OCI-LY7 (cell line): ENCODE data around the gene KRTAP10-12. TPM values are rescaled to one million over a fixed set of nuclear protein-coding genes. Genes with fewer than 3 reads are reported as not detected.

Experiments used
- BruUV-seq: library from RNA; stranded (reverse); fragments of 400-500 nt; replicated peaks from 2 replicates; lab custom pipeline; 2021; lab: Mats Ljungman, UMichigan
- CTCF ChIA-PET: fragments of 300-600 bp; sonication (Branson Sonifier 250); formaldehyde crosslinking; loops from one replicate; lab custom pipeline; 2022; ENCODE audit warnings: antibody characterized with exemption; ENCODE audit not compliant: unreplicated experiment; lab: Charles Lee
- POLR2A ChIA-PET: fragments of 300-600 bp; sonication (Branson Sonifier 250); formaldehyde crosslinking; loops from one replicate; lab custom pipeline; 2022; ENCODE audit warnings: antibody characterized with exemption; lab: Charles Lee
- DNase-seq: peaks from one replicate; pipeline ENCODE4 v3.0.0-alpha.2; 2015; ENCODE audit warnings: low spot score
- H2AFZ ChIP-seq: fragments of 200-600 bp; sonication (generic), shearing (Covaris generic); 2 replicates; pipeline ENCODE4 v1.6.1; 2014; ENCODE audit warnings: mild to moderate bottlenecking, antibody characterized with exemption, low read length, moderate library complexity
- H3K27ac ChIP-seq: fragments of 200-600 bp; sonication (generic); 2 replicates; pipeline ENCODE4 v1.5.1; 2014; ENCODE audit warnings: mixed run types, low read depth, mild to moderate bottlenecking, moderate library complexity, low read length, inconsistent platforms; ENCODE audit not compliant: poor library complexity, severe bottlenecking
- H3K36me3 ChIP-seq: fragments of 200-600 bp; sonication (generic); 2 replicates; pipeline ENCODE4 v1.6.1; 2014; ENCODE audit warnings: mild to moderate bottlenecking, antibody characterized with exemption, low read length, moderate library complexity, mixed read lengths; ENCODE audit not compliant: insufficient read depth
- H3K4me1 ChIP-seq: fragments of 200-600 bp; sonication (generic); 2 replicates; pipeline ENCODE4 v1.5.1; 2014; ENCODE audit warnings: mild to moderate bottlenecking, low read length; ENCODE audit not compliant: insufficient read depth, poor library complexity, severe bottlenecking
- H3K4me2 ChIP-seq: fragments of 200-600 bp; sonication (generic); 2 replicates; pipeline ENCODE4 v1.6.1; 2014; ENCODE audit warnings: mild to moderate bottlenecking, low read length
- H3K4me3 ChIP-seq: fragments of 200-600 bp; sonication (generic); 2 replicates; pipeline ENCODE4 v1.5.1; 2014; ENCODE audit warnings: mild to moderate bottlenecking, low read depth, low read length; ENCODE audit not compliant: poor library complexity, severe bottlenecking
- H3K79me2 ChIP-seq: fragments of 200-600 bp; sonication (generic); 2 replicates; pipeline ENCODE4 v1.6.1; 2016; ENCODE audit warnings: low read depth, mild to moderate bottlenecking, low read length, moderate library complexity, mixed read lengths; ENCODE audit not compliant: insufficient read depth
- H3K9me2 ChIP-seq: fragments of 200-600 bp; sonication (generic); 2 replicates; pipeline ENCODE4 v1.6.1; 2016; ENCODE audit warnings: mild to moderate bottlenecking, low read length, mixed read lengths; ENCODE audit not compliant: insufficient read depth
- H3K9me3 ChIP-seq: fragments of 200-600 bp; sonication (generic); 2 replicates; pipeline ENCODE4 v1.6.1; 2014; ENCODE audit warnings: mild to moderate bottlenecking, mixed run types, low read length, mixed read lengths
- H4K20me1 ChIP-seq: fragments of 200-600 bp; sonication (generic); 2 replicates; pipeline ENCODE4 v1.6.1; 2014; ENCODE audit warnings: mild to moderate bottlenecking, antibody characterized with exemption, low read length, moderate library complexity, mixed read lengths; ENCODE audit not compliant: insufficient read depth
- EZH2phosphoT487 ChIP-seq: fragments of 200-600 bp; sonication (generic); IDR thresholded peaks from 2 replicates; pipeline ENCODE4 v1.6.1; 2018; ENCODE audit warnings: low read depth, borderline replicate concordance, mild to moderate bottlenecking, mixed run types, antibody characterized with exemption, low read length, moderate library complexity, mixed read lengths
- intact Hi-C: fragments of 100-400 bp; cut with micrococcal nuclease; formaldehyde crosslinking; loops from one replicate; pipeline ENCODE4 v1.10.0; 2022; ENCODE audit not compliant: unreplicated experiment
- total RNA-seq, 2 experiments: library from RNA; depleted of rRNA in 1 of 2; stranded (reverse); fragments of >200 nt in 1 of 2; shearing (Covaris generic) in 1 of 2; gene quantifications; 2 replicates each; pipeline ENCODE4 v1.2.3, GENCODE V29; 2014 to 2022
- TF ChIP-seq, protein P1 (sequence below): fragments of 200-600 bp; sonication (generic); conservative IDR thresholded peaks from 2 replicates; pipeline ENCODE4 v1.5.1; 2014; ENCODE audit warnings: mild to moderate bottlenecking, antibody characterized with exemption, low read length, moderate library complexity, mixed read lengths

The KRTAP10-12 gene
- total RNA-seq, 2 experiments from 2014 or later, result not detected

DNA sequence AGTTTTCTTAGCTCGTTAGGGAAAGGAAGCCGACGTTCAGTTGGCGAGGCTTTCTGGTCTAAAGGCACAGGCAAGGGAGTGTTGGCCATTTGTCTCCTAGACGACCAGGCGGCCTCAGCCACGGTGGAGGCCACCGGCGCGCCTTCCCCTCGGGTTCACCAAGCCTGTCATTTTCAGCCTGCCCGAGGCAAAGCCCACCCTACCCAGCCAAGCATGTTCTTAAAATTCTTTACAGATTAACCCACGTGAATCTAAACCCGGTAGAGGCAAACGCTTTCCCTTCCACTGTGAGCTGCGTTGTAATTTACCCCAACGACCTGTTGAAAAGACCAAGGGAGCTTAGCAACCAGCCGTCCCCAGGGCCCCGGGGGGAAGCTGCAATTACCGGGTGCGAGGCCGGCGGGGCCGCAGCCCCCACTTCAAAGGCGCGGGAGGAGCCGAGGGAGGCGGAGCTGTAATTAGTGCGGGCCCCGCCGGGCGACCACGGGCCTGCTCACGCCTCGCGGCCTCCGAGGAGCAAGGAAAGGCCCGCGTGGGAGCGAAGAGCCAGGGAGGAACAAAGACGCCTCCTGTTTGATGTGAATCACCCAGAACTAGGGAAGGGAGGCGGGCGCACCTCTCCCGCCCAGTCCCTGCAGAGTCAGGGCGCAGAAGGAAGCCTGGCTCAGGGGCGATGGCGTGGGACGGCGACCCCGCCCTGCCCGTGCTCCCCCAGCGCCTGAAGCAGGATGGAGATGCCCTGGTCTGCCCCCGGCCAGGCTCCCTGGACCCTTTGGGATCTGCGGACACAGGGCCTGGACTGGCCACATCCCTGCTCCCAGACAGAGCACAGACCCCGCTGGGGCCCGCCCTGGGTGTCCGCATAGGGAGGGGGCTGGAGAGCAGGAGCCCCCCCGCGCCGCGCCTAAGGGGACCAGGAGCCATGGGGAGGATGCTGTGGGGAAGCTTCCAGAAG is 26.5 kb downstream of the KRTAP10-12 start:
- DNase-seq, result no peak
- H3K4me3 ChIP-seq, result no peak overlapping the region
- CTCF ChIA-PET, result no interaction called here

DNA sequence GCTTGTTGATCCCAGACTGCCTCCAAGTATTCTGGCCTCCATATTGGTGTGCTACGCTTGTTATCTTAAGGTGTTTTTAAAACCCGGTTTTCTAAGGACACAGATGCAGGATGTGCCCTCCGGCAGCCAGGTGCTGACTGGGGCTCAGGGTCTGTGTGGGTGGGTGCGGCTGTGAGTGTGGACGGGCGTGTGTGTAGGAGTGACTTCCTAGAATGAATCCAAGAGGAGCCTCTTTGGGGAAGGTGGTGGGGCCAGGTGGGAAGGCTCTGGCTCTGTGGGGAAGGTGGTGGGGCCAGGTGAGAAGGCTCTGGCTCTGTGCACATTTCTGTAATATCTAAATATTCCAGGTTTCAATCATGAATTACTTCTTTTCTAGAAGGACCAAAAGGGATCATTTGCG is 27.2 kb downstream of the KRTAP10-12 start:
- Histone ChIP-seq H3K9me3 (no peaks in the 10 kb centered on the region), H3K27ac (no peak overlapping the region), H3K4me2 (no peak overlapping the region), H3K4me3 (no peak overlapping the region), H4K20me1 (no peaks in the 10 kb centered on the region), H3K36me3 (no peaks in the 10 kb centered on the region), H3K4me1 (no peaks in the 10 kb centered on the region), H2AFZ (no peak overlapping the region), H3K9me2 (no peaks in the 10 kb centered on the region), H3K79me2 (no peaks in the 10 kb centered on the region)
- POLR2A ChIA-PET, result no interaction called here
- intact Hi-C loops, result no loop called here
- BruUV-seq, result no TSS peak
- no peak for TF ChIP-seq EZH2phosphoT487
- TF ChIP-seq, protein P1, sequence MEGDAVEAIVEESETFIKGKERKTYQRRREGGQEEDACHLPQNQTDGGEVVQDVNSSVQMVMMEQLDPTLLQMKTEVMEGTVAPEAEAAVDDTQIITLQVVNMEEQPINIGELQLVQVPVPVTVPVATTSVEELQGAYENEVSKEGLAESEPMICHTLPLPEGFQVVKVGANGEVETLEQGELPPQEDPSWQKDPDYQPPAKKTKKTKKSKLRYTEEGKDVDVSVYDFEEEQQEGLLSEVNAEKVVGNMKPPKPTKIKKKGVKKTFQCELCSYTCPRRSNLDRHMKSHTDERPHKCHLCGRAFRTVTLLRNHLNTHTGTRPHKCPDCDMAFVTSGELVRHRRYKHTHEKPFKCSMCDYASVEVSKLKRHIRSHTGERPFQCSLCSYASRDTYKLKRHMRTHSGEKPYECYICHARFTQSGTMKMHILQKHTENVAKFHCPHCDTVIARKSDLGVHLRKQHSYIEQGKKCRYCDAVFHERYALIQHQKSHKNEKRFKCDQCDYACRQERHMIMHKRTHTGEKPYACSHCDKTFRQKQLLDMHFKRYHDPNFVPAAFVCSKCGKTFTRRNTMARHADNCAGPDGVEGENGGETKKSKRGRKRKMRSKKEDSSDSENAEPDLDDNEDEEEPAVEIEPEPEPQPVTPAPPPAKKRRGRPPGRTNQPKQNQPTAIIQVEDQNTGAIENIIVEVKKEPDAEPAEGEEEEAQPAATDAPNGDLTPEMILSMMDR, result no peak
- CTCF ChIA-PET, result no interaction called here
- DNase-seq, result no peak

More for the DNA sequence above, 26.5 kb downstream of the KRTAP10-12 start:
- Histone ChIP-seq H3K36me3 (no peaks in the 10 kb centered on the region), H3K27ac (no peak overlapping the region), H4K20me1 (no peaks in the 10 kb centered on the region), H3K4me2 (no peak overlapping the region), H2AFZ (no peak overlapping the region), H3K9me3 (no peaks in the 10 kb centered on the region), H3K9me2 (no peaks in the 10 kb centered on the region), H3K79me2 (no peaks in the 10 kb centered on the region), H3K4me1 (no peaks in the 10 kb centered on the region)
- intact Hi-C loops, result no loop called here
- no TSS peak for BruUV-seq
- POLR2A ChIA-PET, result no interaction called here
- TF ChIP-seq, protein P1, result no peak
- TF ChIP-seq EZH2phosphoT487, result no peak

DNA sequence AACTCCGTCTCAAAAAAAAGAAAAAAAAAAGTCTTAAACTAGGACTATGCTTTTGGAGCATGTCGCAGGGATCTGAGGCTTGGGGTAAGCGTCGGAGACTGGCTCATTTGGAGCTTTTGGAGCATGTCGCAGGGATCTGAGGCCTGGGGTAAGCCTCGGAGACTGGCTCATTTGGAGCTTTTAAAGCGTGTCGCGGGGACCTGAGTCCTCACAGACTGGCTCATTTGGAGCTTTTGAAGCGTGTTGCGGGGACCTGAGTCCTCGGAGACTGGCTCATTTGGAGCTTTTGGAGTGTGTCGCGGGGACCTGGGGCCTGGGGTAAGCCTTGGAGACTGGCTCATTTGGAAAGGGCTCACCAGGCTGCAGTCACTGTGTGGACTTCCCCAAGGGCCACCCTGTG is 28.0 kb downstream of the KRTAP10-12 start:
- Histone ChIP-seq H3K27ac (no peak overlapping the region), H3K4me3 (no peak overlapping the region), H3K36me3 (no peaks in the 10 kb centered on the region), H3K9me3 (no peaks in the 10 kb centered on the region), H2AFZ (no peak overlapping the region), H4K20me1 (no peaks in the 10 kb centered on the region), H3K4me1 (no peaks in the 10 kb centered on the region), H3K79me2 (no peaks in the 10 kb centered on the region), H3K4me2 (no peak overlapping the region), H3K9me2 (no peaks in the 10 kb centered on the region)
- ChIA-PET POLR2A (no interaction called here), CTCF (interaction anchor here (0.6 kb wide), 1 partner anchor 399 kb away, joined by 5 read pairs; no protein-coding TSS in a partner anchor)
- BruUV-seq, result no TSS peak
- intact Hi-C loops, result no loop called here
- no peak for DNase-seq
- no peak for TF ChIP-seq EZH2phosphoT487
- TF ChIP-seq, protein P1, result no peak
